ENCODE results near the gene CLN3. TPM values are rescaled to one million over a fixed set of nuclear protein-coding genes. Genes with fewer than 3 reads are reported as not detected.

Gene CLN3
- total and polyA plus RNA-seq, 2 experiments from 2014 or later, result 25.2 to 39.2 TPM

DNA sequence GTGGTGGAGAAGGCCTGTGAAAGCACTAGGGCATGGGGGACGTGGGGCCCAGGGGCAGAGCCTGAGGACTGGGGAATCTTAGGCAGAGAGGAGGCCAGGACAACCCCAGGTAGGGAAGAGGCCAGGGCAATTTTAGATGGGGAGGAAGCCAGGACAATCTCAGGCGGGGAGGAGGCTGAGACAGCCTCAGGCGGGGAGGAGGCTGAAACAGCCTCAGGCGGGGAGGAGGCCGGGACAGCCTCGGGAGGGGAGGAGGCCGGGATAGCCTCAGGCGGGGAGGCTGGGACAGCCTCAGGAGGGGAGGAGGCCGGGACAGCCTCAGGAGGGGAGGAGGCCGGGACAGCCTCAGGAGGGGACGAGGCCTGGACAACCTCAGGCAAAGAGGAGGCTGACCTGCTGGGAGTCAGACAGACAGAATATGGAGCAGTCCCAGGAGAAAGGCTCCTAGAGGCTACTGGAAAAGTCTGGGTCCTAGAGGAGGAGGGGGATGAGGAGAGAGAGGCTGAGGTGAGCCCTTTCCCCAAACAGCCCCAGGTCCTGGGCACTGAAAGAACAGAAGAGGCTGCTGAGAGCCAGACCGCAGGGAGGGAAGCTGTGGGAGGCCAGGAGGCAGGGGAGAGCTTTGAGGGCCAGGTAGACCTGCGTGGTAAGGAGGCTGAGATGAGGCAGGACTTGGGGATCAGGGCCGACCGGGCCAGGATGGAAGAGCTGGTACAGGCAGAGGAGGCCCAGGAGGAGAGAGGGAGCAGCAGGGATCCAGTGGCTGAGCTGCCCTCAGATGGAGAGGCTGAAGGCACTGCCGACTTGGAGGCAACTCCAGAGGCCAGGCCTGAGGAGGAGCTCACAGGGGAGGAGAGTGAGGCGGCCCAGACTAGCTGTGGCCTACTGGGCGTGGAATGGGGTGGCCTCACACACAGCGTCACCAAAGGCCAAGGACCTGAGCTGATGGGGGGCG, 4.2 kb upstream of the CLN3 start:
- no peak for DNase-seq (ENCODE audit: low read depth in 1 of 2, low spot score in 1 of 2)
- TF ChIP-seq CTCF (IDR thresholded peaks at IDR 0.05; ENCODE audit: low read depth, low read length), result no peak
- Histone ChIP-seq H3K36me3 (no peaks in the 10 kb centered on the region), H3K4me1 (ENCODE audit: low read depth) (no peaks in the 10 kb centered on the region), H3K9me3 (ENCODE audit: low read depth) (no peaks in the 10 kb centered on the region), H3K27ac (no peak overlapping the region), H3K27me3 (no peaks in the 10 kb centered on the region), H3K4me3 (no peak overlapping the region)

- Histone ChIP-seq H3K9me3 (ENCODE audit: low read depth) (no peaks in the 10 kb centered on the region), H3K27me3 (no peaks in the 10 kb centered on the region), H3K27ac (no peak overlapping the region), H3K36me3 (no peaks in the 10 kb centered on the region), H3K4me3 (no peak overlapping the region), H3K4me1 (ENCODE audit: low read depth) (no peaks in the 10 kb centered on the region)
- DNase-seq (ENCODE audit: low read depth in 1 of 2, low spot score in 1 of 2), result no peak
- TF ChIP-seq CTCF (IDR thresholded peaks at IDR 0.05; ENCODE audit: low read depth, low read length), result no peak
Observed at GRCh38 chr16:28495098-28495793, 3.4 kb upstream of the CLN3 start.

DNA sequence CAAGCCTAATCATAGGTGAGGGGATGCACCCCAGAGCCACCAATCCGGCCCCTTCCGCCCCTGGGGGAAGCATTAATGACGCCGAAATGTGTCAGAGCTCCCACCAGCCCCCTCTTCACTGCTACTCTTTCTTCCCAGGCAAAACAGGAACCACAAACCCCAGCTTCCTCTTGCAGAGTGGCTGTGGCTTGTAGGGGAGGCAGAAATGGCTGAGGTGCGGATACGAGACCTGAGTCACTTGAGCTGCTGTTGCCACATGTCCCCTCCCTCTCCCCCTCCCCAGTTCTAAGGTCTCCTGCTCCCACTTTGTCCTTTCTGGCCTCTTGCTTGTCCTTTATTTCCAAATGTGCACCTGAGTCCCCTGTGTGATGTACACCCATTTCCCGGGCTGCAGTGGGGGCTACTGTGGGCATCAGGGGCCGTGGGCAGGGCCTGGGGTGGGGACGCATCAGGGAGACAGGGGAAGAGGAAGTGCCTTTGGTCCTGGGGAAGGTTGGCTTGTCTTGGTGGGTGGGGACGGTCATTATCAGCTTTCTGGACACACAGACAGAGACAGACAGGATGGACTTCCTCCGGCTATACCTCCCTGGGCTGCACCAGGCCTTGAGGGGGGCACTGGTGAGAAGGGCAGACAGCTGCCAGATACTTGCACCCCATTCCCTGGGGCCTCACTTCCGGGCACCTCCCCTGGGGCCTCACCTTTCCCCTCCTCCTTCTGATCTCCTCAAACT, 2.4 kb upstream of the CLN3 start, which contains the start of gene APOBR:
Gene APOBR, plus strand, starts transcription at position 523 of the 731 bp plus-strand sequence. Its CDS starts 39 bp downstream, at position 562.
- Histone ChIP-seq H3K36me3 (no peaks in the 10 kb centered on the region), H3K27me3 (no peaks in the 10 kb centered on the region), H3K9me3 (ENCODE audit: low read depth) (no peaks in the 10 kb centered on the region), H3K4me1 (ENCODE audit: low read depth) (no peaks in the 10 kb centered on the region), H3K4me3 (no peak within 1 kb of the TSS), H3K27ac (no peak within 1 kb of the TSS)
- TF ChIP-seq CTCF (IDR thresholded peaks at IDR 0.05; ENCODE audit: low read depth, low read length), result no peak
- no peak for DNase-seq (ENCODE audit: low read depth in 1 of 2, low spot score in 1 of 2)

DNA sequence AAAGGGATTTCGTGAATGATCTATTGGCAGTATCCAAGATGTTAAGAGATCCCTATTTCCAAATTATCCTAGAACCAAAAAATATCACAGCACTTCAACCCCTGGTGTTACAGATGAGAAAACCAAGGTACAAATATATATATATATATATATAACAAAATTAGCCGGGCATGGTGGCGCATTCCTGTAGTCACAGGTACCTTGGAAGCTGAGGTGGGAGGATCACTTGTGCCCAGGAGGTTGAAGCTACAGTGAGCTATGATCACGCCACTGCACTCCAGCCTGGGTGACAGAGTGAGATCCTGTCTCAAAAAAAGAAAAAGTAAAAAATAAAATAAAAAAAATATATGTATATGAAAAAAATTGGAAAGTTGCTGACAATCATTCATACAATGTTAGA, 637 bp upstream of the CLN3 start:
- Histone ChIP-seq H3K36me3 (peaks cover 4% of the 10 kb centered on the region), H3K4me3 (peak overlapping the region; percentile 78), H3K27me3 (no peaks in the 10 kb centered on the region), H3K4me1 (ENCODE audit: low read depth) (no peaks in the 10 kb centered on the region), H3K27ac (peak overlapping the region; percentile 97), H3K9me3 (ENCODE audit: low read depth) (no peaks in the 10 kb centered on the region)
- TF ChIP-seq CTCF (IDR thresholded peaks at IDR 0.05; ENCODE audit: low read depth, low read length), result no peak
- DNase-seq (ENCODE audit: low read depth in 1 of 2, low spot score in 1 of 2), result no peak

DNA sequence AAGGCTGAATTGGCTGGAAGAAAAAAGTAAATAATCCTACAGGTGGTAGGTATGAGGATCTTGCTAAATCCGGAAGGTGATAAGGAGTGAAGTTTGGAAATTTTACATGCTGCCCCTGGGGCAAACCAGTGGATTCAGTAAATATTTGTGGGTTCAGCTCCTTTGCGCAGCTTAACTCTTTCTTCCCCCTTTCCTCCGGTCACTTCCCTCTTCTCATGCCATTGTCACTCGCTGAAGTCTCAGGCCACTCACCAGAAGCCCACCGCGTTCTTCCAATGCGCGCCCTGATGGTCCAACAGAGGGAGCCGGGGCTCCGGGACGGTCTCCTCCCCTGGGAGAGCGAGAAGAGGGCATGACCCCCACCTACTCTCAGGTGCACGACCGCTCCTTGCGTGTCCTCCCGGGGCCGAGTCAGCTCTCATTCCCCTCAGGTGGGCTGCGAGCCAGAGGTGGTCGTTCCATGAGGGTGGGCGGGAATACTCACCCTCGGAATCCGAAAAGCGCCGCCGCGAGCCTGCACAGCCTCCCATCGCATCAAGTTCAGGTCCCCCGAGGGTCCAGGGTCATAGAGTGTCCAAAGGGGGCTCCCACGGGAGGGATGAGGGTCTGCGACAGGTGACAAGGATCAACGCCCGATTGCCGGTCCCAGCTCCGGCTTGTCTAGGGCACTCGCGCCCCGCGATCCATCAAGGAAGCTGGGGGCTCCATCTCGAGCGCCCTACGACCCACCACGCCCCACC, 474 bp downstream of the CLN3 start:
- peak; percentile 40 for TF ChIP-seq CTCF (IDR thresholded peaks at IDR 0.05; ENCODE audit: low read depth, low read length)
- peak overlapping the region; percentile 97 for H3K27ac ChIP-seq

More for the DNA sequence above, 474 bp downstream of the CLN3 start:
- peak overlapping the region; percentile 78 for H3K4me3 ChIP-seq
- H3K9me3 ChIP-seq (ENCODE audit: low read depth), result no peaks in the 10 kb centered on the region
- no peaks in the 10 kb centered on the region for H3K4me1 ChIP-seq (ENCODE audit: low read depth)
- H3K36me3 ChIP-seq, result peaks cover 4% of the 10 kb centered on the region
- peak; percentile 12 to 52 for DNase-seq (ENCODE audit: low read depth in 1 of 2, low spot score in 1 of 2)
- no peaks in the 10 kb centered on the region for H3K27me3 ChIP-seq

All from cardiac muscle cell (in vitro differentiated cells and primary cell).